ENCODE measurements around the gene RGS6.

RGS6 gene

DNA sequence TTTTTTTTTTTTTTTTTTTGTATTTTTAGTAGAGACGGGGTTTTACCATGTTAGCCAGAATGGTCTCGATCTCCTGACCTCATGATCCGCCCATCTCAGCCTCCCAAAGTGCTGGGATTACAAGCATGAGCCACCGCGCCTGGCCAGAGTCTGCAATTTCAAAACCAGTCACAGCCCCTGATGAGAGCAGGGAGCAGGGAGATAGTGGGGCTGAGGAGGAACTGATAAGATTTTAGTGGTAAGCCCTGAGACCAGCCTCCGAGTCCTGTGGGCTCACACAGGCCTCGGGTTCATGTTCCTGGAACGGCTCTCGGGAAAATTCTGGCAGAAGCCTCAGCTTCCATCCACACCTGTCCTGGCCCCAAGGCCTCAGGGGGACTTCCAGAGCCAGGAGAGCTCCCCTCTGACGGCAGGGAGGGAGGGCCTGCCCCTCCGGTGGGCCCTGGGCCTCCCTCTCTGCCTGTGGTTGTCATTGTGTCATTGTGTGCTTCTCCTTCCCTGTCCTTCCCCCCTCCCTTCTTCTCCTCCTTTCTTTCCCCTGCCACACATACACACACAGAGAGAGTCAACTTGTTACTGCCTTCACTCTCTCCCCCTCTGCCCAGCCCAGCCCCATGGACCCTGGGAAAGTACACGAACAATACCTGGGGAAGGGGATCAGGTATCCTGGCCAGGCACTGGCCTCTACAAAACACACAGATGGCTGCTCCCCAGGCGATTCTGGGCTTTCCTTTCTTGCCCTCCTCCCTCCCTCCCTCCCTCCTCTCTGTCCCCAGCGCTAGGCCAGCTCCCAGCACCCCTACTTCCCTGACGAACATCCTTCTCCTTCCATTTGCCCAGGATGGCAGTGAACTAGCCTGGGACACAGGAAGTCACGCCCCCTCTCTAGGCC is 667.6 kb downstream of the RGS6 start:
- no peak for DNase-seq

DNA sequence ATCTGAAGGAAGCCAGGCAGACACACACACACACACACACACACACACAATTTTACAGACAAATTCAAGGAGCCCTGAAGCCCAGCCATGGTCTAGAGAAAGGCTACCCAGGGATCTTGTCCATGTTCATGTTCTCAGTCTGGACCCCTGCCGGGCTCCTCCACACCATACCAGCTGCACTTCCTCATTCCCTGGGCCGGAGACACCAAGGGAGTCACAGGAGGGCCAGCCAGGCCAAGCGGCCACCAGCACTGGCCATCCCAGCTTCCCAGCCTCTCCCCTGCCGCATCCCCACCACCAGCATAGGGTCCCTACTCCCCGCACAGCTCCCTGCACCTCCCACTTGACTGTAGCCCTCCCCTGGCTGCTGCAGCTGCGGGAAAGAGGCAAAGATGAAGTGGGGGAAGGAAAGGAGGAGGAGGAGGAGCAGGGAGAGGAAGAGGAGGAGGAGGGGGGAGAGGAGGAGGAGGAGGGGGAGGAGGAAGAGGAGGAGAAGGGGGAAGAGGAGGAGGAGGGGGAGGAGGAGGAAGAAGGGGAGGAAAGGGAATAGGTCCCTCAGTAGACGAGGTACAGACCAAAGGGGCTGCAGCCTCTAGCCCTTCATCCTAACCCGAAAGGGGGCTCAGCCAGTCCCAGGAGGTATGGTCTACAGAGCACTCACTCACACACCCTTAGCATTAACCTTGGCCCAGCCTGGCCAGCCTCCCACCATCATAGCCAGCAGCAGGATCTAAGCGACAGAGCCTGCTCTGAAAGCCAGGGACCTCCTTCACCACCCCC is 668.5 kb downstream of the RGS6 start:
- DNase-seq: no peak

DNA sequence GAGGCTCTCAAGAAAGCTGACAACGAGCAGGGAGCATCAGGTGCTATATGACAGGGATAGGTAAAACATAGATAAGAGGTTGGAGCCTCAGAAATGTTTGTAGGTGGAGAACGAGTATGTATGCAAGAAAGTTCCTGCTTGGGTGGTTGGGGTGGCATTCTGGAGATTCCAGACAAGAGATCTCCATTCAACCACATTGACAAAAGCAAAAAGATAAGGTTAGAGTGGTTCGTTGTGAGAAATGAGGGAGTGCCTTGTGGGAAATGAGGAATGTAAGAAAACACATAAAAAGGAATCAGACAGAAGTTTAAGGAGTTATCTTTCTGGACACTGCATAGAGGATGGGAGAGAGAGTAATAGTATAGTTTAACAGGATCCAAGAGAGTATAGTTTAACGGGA is 671.4 kb downstream of the RGS6 start:
- no peak for DNase-seq

DNA sequence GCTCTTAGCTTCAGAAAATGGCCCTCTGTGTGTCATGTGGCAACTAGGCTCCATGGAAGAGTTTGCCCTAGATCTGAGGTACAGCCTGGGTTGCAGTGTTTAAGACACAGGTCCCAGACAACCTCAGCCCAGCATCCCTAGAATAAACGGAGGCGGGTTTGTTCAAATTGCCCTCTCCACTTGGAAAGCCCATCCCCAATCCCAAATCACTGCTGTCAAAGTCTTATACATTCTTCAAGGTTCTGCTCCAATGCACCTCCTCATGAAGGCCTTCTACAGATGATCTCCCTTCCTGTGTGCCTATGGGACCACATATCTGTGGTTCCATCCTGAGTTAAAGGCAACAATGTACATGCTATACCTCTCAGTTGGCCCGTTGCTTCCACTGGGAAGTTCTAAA is 671.9 kb downstream of the RGS6 start:
- DNase-seq: no peak

DNA sequence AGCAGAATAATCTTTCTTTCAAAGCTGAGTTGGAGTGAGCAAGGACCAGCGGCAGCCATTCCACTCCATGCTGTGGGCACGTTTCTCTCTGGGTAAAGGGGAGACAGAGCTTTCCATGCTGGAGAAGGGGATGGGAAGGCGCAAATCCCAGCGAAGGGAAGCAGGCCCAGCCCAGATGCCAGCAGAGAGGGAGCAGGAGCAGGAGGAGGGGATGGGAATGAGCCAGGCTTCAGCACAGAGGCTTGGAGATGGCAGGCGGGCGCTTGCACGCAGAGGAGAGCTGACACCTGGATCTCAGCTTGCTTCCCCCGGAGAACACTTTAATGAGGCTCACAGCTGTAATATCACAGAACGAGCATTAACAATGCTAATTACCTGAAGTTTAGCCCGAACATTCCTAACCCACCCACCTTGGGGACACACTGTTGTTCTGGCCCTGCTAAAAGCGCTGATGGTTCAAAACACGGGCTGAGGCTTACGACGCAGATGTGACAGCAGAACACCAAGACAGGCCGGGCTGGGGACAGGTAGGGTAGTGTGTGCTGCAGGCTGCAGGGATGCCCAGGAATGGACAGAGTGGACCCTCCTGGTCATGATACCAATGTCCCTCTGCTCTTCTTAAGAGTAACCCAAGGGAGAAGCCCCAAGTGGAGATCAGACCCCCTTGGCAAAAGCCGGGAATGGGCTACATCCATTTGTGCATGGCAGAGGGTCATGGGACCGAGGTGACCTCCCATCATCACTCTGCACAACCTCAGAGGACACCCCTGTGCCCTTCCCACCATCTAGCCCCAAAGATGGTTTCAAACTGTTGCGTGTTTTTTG is 673.1 kb downstream of the RGS6 start:
- no peak for DNase-seq

DNA sequence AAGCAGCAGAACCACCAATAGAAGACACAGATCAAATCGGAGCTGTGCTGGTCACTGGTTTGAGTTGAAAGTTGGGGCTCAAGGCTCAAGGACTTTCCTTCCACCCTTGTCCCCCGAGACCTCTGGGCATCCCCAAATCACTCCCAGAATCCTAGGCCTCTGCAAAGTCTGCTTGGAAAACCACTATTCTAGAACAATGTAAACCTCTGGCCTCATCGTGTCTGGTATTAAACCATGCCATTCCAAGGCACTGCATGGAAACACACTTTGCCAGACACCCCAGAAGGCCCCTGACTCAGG is 673.6 kb downstream of the RGS6 start:
- no peak for DNase-seq

DNA sequence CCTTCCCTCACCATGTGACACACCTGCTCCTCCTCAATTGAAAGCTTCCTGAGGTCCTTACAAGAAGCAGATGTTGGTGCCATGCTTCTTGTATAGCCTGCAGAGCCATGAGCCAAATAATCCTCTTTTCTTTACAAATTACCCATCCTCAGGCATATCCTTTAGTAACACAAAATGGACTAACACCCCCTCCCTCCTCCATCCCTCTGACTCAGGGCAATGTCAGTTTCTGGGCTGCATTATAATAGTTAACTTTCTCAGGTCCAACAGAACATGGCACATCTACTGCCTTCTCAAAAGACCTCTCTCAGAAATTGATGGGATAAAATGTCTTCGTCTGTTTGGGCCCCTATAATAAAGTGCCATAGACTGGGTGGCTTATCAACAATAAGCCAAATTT is 674.6 kb downstream of the RGS6 start:
- DNase-seq: no peak

DNA sequence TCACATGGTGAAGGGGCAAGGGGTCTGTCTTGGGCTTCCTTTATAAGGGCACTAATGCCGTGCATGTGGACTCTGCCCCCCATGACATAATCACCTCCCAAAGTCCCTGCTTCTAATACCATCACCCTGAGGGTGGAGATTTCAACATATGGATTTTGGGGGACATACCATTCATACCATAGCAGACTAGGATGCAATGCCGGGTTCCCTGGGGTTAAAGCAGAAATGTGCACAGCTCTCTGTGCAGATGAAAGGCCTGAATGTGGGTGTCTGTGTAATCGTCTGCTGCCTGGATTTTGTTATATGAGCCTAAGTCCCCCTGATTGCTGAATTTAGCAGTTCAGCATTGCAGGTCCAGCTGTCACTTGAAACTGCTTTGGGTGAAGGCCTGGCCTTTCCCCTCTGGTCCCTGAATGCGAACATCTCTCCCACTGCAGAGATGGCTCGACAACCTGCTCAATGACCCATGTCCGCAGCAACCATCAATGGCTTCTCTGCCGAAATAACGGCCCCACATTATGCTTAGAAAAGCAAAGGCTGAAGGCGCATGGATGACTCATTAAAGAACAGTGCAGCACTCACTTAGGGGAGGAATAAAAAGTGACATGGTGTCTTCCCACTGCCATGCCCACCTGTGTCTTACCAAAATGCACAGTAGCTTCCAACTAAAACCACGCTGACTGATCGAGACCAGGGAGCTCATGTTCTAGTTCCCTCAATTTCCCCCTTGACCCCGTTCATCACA is 675.3 kb downstream of the RGS6 start:
- DNase-seq: no peak

DNA sequence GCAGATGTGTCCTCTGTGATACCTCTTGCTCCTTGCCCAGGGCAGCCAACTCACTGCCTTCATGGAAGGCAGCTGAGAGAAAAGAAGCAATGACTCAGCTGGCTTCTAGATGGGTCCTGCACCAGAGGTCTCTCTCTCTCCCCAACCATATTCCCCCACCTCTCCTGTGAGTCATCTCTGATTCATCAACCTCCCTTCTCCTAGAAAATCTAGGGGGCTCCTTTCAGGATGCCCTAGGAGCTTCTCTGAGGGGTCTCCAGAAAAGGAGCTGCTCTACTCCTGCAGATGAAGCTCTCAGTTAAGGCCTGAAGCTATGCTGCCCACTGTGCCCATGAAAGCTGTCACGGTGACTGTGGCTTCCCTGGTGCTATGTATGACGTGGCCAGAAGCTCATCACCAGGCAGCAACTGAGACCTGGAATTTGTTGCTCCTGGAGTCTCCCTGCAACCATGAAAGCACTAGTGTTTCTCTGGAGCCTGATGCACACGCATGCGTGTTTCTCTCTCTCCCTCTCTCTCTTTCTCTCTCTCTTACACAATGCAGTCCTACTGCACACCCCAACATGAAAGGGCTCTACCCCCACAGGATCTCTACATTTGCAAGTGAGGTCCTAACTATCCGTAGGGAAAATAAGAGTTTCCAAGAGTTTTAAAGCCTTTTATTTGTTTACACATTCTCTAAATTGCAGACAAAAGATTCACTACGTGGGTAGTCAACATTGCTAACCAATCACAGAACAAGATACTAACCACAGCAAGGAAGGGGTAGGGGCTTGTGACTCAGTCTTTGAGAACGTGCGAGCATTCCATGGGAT is 676.4 kb downstream of the RGS6 start:
- no peak for DNase-seq

DNA sequence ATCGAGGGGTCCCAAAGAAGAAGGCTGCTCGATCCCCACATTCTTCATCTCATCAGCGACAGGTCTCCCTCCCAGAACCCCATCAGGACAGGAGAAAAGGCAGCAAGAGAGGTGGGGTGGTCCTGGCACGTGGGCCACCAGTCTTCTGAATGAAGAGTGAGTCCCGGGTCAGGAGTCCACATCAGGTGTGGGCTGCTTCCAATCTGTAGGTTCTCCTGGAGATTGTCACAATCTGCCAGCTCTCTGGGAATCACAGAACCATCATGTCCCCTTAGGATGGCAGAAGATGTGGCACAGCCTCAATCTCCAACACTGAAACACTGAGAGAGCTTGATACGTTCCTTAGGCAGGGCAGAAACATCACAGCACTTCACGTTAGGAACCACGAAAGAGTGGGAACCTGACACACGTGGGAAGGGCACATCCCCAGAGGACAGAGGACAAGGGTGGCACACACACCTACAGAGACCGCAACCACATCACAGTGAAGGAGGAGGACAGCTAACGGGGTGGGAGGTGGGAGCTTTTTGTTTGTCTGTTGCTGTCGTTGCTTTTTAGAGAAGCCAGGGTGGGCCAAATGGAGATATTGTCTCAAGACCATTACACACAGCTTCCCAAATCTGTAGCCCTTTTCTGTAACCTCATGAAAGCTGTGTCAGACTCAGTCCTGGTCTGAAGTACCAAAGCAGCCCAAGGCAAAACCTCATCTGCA is 677.1 kb downstream of the RGS6 start:
- DNase-seq: no peak

DNA sequence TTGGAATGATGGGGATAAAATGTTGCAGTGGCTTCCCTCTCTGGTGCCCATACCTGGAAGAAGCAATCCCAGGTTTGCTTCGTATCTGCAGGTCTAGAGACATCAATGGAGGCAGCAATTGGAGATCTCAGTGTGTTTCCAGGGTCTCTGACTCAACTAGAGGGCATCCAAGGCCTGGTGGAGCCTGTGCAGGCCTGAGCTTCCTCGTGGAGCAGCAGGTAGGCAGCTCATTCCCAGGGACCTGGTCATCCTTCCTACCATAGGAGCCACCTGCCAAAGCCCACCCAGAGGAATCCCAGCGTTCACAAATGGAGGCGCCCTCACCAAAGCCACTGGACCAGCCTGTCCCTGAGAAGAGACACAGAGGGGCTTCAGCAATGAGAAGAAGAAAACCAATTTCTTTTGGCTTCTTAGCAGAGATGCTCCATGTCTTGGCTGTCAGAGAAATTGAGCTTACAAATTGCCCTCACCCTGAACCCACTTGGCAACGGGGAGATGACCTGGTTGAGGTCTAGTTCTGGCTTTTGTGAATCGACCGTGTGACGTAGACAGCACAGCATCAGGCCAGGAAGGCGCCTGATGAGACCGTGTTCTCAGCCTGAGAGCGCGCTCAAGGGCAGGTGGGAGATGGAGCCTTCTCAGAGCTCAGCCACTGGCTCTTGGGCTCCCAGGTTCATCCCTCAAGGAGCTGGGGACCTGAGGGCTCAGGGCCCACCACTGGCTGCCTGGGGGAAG is 678.0 kb downstream of the RGS6 start:
- no peak for DNase-seq

DNA sequence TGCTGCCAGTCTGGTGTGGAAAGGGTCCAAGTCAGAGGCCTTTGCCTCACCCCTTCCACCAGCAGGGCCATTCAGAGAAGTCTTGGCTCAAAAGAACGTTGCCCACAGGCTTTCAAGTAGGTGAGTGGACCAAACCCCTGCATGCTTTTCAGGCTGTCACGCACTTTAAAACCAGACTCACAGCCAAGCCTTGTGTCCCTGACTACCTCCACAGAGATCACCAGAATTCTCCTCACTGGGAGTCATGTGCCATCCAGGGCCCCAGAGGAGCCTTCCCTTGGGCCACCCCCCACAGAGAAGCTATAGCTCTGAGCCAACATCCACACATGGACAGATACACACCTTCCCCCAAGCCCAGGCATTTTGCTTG is 678.6 kb downstream of the RGS6 start:
- no peak for DNase-seq

DNA sequence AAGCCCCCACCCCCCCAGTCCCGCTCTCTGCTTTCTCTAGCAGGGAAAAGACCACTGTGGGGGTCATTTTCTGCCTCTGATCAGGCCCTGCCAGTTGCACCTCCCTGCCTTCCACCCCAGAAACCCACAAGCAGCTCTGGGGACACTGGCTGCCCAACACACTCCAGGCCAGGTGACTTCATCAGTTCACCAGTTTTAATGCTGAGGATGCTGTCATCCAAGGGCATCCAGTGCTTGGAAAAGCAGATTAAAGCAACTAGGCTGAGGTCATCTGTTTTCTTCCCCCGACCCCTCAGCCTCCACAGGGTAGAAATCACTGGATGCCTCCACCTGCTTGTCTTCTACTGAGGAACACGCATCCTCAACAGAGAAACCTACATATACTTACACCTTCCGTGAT is 679.3 kb downstream of the RGS6 start:
- no peak for DNase-seq

DNA sequence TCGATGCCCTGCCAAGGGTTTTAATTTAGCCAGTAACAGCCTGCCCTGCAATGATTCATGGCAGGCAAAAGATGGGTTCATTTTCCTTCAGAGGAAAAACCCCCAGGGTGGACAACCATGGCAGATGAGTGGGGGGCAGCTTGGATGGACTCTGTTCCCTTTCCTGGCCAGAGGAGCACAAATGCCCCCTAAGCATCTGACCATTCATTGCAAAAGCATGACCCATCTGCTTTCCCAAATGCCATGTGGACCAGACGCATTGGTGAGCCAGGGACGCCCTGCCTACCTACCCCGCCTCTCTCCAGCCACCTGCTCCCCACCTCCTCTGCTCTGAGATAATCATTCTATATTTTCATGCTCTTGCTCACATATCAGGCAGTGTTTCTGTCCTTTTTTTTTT is 679.8 kb downstream of the RGS6 start:
- no peak for DNase-seq

DNA sequence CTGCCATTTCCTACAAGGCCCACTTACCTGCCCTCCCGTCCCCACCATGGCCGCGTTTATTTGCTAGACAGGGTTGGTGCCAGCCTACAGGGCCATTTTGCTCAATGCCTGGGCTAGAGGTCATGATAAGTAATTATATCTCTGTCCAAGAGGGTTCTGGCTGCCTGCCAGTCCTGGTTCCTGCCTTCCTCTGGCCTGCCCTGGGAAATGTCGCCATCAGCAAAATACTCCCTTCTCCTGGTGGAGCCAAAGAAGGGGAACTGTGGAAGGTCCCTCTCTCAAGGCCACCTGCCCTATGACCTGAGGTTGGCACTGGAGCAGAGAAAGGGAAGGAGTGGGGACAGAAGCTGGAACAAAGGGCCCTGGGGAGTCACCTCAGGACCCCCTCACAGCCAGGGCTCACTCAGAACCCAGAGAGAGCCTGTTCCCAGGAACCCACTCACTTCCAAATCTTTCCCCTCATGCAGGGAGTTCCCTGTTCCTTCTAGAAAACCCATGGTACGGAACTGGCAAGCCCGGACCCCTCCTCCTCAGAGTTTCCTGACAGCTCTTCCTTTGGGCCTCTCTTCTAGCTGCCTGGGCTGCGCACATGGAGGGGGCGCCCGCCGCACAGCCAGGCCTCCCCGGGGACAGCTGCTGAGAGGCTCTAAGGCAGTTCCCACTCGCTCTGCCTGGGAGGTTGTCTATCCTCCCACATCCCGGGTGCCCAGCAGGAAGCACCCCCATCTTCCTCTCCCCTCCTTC is 681.2 kb downstream of the RGS6 start:
- no peak for DNase-seq

DNA sequence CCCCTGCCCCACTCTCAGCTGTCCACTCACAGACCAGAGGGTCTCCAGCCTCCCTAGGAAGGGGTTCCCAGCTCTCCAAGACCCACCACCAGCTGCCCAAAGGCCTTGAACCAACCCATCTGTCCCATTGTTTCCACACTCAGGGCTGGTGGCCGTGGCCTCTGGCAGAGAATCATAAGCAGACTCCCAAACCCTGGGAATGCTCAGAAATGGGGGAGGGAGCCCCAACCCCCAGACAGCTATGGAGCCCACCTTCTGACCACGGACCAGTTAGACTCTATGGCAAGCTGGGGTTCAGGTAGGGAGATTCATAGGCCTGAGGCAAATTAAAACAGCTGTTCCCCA is 681.7 kb downstream of the RGS6 start:
- no peak for DNase-seq

DNA sequence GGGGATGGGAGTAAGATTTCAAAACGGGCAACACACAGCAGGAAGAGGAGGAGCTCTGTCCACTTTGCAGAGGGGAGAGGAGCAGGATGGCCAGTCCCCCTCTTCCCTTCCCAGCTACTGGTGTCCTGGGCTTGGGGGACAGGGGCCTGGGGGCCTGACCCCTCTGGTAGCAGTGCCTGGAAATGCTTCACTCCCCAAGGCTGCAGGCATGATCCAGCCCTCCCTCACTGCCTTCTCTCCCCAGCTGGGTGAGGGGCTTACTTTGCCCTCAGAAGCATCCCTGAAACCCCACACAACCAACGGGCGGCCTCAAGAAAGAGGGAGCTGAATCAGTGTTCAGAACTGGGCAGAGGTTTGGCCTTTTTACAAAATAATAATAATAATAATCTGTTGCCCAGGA is 682.1 kb downstream of the RGS6 start:
- DNase-seq: no peak

DNA sequence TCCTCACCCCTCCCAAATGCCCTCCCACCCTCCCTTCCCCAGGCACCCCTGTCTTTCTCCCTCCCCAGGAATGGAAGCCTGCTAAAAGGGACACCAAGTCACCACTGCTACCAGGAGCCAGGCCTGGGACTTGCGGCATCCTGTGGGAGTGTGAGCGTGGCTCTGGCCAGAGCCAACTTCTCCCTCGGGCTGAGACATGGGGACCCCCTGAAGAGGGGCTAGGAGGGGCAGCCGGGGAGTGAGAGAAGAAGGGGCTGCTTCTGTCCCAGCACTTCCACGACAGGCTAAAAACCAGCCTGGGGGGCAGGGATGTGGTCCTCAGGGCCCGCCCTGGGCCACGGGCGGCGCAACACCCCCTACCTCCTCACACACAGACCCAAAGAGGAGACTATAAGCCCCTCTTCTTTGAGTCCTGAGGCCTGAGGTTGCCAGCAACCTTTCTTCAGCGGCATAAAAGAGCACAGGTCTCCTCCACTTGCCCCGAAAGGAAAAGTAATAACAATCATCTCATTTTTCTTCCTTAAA is 682.7 kb downstream of the RGS6 start:
- no peak for DNase-seq

DNA sequence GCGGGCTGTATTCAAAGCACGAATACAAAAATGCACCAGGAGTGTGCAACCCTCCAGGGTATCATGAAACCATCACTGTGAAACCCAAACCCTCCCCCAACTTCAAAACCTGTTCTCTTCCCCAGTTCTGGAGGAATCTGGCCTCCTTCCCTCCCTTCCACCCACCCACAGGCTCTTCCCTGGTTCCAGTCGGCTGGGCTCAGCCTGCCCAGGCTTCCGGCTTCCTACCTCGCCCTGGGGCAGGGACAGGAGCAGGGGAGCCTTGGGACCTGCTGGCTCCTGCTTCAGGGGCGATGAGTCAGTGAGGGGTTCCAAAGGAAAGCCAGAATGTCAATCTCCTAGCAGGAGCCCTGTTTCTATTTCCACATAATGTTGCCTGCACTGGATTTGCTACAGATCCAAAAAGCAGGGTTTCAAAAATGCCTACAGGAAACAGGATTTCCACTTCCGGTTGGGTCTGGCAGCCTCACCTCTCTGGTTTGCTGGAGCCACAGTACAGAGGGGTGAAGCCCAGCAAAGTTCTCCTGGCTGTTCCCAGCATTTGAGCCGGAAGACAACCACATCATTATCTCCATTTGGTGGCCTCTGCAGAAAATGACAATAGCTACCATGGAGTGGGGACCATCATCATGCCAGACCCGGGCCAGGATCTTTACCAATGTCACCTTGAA is 683.4 kb downstream of the RGS6 start:
- DNase-seq: no peak

Data from activated T-cell treated with anti-CD3 and anti-CD28 coated beads, Interleukin-2, amount 50 U/mL, for 1 hour (primary cell).